Measurements from ENCODE around the gene CEACAM18.
A peak's percentile ranks its signal among the peaks of the same experiment; 100 is the strongest.
"Not testable (repeated sequence)": the region's sequence is repeated elsewhere in the genome, so short reads cannot be mapped to it uniquely, and the experiment has no call there.

The CEACAM18 gene

DNA sequence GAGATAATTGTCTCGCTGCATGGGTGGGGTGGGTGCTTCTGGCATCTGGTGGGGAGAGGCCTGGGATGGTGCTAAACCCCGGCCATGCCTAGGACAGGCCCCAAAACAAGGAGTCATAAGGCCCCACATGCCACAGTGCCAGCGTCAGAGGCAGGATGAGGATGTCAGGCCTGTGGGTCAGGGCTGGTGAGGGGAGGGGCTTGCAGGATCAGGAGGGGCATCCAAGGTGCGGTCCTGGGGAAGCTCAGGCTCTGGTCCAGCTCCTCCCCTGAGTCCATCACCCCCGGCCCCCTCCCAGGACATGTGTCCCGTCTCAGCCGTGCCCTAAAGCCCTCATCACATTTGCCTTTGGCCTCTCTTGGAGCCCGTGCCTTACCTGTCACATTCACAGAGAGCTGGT lies 22.6 kb downstream of the CEACAM18 start:
- not testable (repeated sequence) for DNase-seq

- DNase-seq: peak; percentile 31
Measured at GRCh38 chr19:51501594-51502263, 23.4 kb downstream of the CEACAM18 start, which contains the start of gene SIGLEC12. TSS of gene SIGLEC12 (minus strand) at chr19:51501800. CDS start at chr19:51501733, 67 bp downstream.

DNA sequence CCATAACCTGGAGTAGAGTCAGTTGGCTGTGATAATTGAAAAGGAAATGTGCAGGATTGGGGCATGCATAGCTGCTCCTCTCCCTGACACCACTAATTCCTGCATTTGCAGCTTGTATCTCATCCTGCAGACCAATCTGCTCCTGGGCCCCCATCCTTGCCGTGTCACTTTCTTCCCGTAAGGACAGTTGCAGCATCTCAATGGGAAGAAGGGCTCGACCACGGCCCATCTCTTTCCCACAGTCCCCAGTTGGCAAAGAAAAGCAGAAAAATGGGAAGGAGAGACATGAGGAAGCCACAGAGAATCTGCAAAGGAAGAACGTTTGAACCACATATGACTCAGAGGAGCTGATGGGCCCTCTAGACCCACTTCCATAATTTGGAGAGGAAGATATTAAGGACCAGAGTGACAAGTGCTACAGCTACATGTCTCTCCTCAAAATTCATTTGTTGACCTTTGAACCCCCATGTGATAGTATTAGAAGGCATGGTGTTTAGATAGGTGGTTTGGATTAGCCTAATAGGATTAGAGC lies 25.0 kb downstream of the CEACAM18 start:
- no peak for DNase-seq

GRCh38 chr19:51503896-51504295 lies 25.6 kb downstream of the CEACAM18 start:
- no peak for DNase-seq

DNA sequence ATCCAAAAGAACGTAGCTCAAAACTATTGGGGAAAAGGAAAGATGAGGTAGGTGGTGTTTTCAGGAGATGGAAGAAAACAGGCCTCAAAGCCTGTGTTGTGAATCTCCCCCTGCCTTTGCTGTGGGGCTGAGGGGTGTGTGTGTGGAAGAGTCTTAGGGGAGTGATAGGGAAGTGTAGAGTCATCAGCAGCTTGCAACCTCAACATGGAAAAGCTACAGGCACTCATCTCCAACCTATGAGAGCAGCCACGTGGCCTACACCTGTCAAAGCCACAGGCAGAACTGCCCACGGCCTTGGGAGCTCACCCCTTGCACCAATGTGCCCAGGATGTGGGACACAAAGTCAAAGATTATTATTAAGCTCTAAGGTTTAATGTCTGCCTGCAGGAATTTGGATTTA lies 27.6 kb downstream of the CEACAM18 start:
- no peak for DNase-seq

DNA sequence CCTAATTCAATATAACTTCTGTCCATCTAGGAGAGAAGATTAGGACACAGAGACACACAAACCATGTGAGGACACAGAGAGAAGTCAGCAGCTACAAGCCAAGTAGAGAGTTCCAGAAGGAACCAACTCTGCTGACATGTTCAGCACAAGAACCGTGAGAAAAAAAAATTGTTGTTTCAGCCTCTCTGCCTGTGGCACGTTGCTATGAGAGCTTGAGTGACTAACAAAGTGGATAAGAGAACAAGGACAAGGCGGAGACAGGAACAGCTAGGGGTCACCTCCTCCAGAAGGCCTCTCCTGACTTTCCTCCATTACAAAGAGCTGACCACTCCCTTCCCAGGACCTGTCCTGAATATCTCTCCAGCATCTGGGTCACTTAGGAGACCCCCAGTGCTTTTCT lies 28.9 kb downstream of the CEACAM18 start:
- no peak for DNase-seq

DNA sequence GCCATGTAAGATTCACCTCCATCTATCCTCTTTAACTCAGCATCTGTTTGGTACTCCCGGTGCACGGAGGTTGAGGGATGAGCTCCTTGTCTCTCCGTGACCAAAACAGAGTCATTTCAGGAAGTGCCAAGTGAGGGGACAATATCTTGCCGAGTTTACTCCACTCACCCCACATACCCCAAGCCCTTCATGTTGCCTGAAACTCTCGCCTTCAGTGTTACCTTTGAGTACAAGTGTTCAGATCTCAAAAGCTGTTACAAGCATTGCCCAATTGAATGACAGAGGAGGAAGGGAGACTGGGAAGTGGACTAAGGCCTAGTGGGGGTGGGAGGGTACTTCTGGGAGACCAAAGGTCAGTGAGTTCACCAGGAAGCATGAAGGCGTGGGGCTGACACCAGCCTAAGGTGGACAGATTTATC lies 29.3 kb downstream of the CEACAM18 start:
- no peak for DNase-seq

- no peak for DNase-seq
Measured at GRCh38 chr19:51508059-51508733, 29.9 kb downstream of the CEACAM18 start.

DNA sequence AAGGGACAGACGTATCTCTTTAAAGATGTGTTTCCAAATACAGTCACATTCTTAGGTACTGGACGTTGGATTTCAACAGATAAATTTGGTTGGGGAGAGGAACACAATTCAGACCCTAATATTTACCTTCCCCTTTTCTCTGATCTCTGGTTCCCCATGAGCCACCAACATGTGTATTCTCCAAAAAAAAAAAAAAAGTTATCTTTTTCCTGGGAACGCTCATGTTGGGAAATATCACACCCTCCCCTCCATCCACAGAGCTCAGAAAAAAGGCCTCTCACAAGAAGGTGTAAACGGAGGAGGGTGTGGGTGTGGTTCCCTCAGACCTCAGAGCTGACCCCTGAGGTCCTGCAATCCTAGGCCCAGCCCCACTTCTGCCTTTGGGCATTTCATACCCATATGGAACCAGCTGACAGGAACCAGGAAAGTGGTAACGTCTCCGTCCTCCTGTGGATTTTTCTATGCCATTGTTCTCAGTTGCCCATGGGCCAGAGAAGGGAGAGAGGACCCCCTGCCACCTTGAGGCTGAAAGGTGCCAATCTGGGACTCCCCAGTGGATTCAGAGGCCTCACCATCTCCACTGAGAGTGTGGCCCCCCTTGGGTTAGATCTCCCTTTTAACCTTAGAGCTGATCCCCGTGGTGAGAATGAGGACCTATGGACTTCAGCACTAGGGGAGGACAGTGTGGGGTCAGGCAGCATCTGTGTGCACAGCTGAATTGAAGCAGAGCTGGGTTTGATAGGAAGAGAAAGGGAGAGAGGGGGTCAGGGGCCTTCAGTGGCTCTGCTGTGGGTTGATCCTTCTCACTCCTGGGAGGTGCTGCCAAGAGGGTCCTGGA lies 31.7 kb downstream of the CEACAM18 start:
- no peak for DNase-seq

DNA sequence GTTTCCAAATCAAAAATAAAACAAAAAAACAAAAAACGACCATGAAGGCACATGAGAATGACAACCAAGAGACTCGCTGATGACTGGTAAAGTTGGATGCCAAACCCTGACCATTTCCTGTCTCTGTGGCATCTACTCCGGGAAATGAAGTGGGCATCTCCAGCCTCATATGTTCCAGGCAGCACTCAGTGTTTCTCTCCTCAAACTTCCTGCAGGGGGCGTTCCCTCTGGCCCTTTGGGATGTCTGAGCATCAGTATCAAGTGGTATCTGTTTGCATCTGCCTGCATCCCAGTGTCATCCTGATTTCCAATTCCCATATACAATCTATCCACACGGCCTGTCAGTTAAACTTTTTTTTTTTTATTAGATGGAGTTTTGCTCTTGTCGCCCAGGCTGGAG lies 33.0 kb downstream of the CEACAM18 start:
- no peak for DNase-seq

GRCh38 chr19:51513968-51514367 lies 35.6 kb downstream of the CEACAM18 start:
- no peak for DNase-seq

- DNase-seq: no peak
Measured at GRCh38 chr19:51514866-51515481, 36.6 kb downstream of the CEACAM18 start.

DNA sequence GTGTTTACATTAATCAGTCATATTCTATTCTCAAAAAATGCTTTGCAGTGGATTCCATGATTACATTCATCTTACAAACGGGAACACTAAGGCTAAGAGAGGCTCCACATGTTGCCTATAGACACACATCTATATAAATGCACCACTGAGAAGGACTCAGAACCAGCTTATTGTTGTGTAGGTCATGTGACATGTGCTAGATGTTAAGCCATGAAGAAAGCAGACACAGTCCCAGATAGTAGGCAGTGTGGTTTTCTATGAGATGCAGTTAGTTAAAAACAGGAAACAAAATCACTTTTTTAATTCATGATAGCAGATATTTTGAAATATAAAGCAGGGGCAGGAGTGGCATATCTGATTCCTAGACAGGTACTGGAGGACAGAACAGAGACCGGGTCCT lies 42.4 kb downstream of the CEACAM18 start:
- DNase-seq: no peak

DNA sequence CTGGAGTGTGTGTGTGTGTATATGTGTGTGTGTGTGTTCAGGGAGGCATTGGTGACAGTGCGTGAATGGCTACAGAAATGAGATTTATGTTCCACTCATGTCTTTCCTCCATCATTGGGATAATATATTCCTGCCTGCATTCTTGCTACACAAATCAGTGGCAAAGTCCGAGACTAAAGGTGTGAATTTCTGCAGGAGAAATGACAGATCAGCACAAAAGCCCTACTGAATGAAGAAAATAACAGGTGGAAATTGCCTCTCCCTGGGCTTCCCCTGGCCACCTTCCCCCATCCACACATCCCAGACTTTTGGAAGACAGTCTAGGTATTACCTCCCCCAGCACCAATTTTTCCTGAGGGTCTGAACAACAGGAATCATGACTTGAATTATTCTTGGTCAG lies 43.0 kb downstream of the CEACAM18 start:
- no peak for DNase-seq

DNA sequence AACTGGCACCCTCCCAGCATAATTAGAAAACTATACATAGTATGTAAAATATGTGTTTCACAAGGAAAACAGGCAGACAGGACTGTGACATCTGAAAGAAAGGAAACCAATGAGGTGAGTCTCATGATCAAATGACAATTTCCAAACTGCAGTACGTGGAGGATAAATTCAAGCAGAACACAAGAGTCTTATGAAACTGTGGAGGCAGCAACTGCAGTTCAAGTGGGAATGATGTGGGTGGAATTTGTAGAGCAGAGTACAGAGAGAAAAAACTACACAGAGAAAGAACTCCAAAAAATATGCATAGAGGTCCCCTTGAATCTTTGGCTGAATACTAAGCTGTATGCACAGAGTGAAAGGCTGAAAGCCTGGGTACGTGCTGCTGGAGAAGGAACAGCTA lies 43.4 kb downstream of the CEACAM18 start:
- no peak for DNase-seq

- DNase-seq: no peak
Measured at GRCh38 chr19:51524666-51525264, 46.4 kb downstream of the CEACAM18 start.

DNA sequence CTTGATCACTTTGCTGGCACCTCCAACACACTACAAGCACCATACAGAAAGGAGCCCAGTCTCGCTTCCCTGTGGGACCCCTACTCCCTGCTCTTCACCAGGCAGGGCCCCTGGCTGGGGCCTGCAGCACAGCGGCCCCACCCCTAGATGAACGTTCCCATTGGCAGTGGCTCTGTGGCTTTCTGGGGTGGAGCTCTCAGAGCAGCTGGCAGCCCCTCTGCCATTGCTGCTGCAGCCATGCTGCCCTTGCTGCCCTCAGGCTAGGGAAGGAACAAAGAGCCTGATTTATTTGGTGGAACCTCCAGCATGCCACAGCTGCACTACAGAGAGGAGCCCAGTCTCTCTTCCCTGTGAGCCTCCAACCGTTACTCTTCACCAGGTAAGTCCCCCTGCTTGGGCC lies 47.3 kb downstream of the CEACAM18 start:
- DNase-seq: no peak

DNA sequence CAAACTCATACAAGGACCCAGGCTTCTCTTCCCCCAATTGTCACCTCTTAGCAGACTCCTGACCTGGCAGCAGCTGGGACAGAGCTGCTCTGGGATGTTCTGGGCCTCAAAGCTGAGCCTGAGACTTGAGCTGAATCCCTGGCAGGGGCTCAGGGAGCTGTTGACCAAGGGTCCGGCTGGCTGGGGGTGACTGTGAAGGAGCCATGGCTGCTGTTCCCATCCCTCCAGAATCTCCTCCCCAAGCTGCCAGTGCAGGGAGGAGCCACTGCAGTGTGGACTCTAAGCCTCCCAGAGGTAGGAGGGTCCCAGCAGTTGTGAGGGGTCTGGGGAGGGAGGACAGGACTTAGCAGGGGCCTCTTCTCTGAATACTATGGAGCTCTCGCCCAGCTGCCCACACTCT lies 51.0 kb downstream of the CEACAM18 start:
- no peak for DNase-seq

GRCh38 chr19:51530616-51531015 lies 52.3 kb downstream of the CEACAM18 start:
- DNase-seq: no peak

DNA sequence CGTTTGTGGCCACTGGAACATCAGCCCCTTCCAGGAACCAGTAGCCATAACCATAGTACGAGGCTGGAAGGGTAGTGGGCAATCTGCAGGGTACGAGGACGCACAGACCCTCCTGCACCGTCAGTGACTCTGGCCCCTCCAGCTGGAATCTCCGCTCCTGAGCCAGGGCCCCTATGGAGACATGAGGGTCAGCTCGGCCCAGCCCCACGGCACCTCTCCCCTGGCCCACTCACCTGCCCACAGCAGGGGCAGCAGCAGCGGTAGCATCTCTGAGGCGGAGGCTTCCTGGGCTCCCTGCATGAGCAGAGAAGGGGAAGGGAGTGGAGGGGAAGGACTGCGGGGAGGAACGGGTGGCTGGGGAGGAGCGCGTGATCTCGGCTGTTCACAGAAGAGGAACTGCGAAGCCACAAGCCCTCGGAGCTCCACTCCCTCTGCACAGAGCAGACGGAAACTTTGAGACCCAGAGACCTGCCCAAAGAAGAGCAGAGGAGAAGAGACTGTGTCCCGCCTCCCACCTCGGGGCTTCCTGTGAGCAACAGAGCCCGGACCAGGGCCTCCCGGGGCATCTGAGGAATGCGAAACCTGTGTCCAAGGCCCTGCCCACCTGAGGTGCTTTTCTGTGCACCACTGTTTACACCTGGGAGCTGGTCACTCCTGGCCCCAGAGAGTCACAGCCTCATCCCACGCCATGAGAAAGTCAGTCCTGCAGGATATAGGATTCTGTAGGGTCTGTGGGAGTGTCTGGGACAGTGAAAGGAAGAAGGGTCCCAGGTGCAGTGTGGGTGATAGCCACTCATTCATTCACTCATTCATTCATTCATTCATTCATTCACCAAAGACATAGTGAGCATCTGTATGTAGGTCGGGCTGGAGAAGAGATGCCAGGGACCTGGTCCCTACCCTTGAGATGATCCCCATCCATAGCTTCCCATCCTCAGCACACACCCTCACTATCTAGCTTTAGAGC lies 53.3 kb downstream of the CEACAM18 start, which contains the start of gene SIGLEC6:
Gene SIGLEC6, minus strand, starts transcription at position 322 of the 967 bp plus-strand sequence. Its CDS starts 22 bp downstream, at position 300.
- peak; percentile 57 for DNase-seq

GRCh38 chr19:51535535-51535934 lies 57.2 kb downstream of the CEACAM18 start:
- DNase-seq: no peak
